K562 (cell line): ENCODE measurements around the gene ABCC11. TPM values are rescaled to one million over a fixed set of nuclear protein-coding genes. Genes with fewer than 3 reads are reported as not detected.

Experiments
- ATAC-seq: fragments of 200-7000 bp; cut with Tn5 transposase; 3 replicates; pipeline ENCODE4 v1.9.1; 2020; ENCODE audit warnings: moderate library complexity
- BruUV-seq: library from RNA; stranded (reverse); fragments of 400-500 nt; replicated peaks from 2 replicates; lab custom pipeline; 2021; lab: Mats Ljungman, UMichigan
- CTCF ChIA-PET: fragments of 300-600 bp; formaldehyde crosslinking; extraction: SDS; loops from one replicate; lab custom pipeline; 2021; ENCODE audit warnings: low intra/inter-chr PET ratio; lab: Yijun Ruan, JAX
- POLR2A ChIA-PET: fragments of 300-600, 350-650 bp; sonication (Branson Sonifier 250); formaldehyde crosslinking; extraction: SDS; loops from one replicate; lab custom pipeline; 2021; ENCODE audit warnings: antibody characterized with exemption, inconsistent platforms; lab: Yijun Ruan, JAX
- DNase-seq, 4 experiments: peaks; one replicate each; pipeline versions ENCODE4 v3.0.0 to v3.0.0-alpha.2; 2011 to 2018; ENCODE audit warnings: low spot score in 3 of 4, mixed read lengths in 3 of 4; ENCODE audit errors: extremely low read depth in 1 of 4
- FAIRE-seq: peaks from 2 replicates; lab custom pipeline; 2011; peaks lifted over from hg19 to GRCh38; lab: Jason Lieb, UNC
- H2AFZ ChIP-seq: 2 replicates; pipeline ENCODE4 v1.6.0; 2011; ENCODE audit warnings: low read depth, low read length, control low read depth, inconsistent platforms
- H3K27ac ChIP-seq: fragments of 200-600 bp; 3 replicates; pipeline ENCODE4 v1.8.0; 2011; ENCODE audit warnings: low read depth, mild to moderate bottlenecking, control low read depth, inconsistent platforms, low read length, moderate library complexity, mixed read lengths; ENCODE audit errors: extremely low read depth
- H3K27me3 ChIP-seq, 2 experiments: fragments of 300-600 bp in 1 of 2; 2 replicates in 1 of 2; 3 replicates in 1 of 2; pipeline versions ENCODE4 v1.6.0 to v1.8.0; 2011; ENCODE audit warnings: inconsistent platforms in 2 of 2, low read length in 2 of 2, mild to moderate bottlenecking in 1 of 2, mixed read lengths in 1 of 2, moderate library complexity in 1 of 2; ENCODE audit not compliant: control insufficient read depth in 2 of 2, insufficient read depth in 2 of 2
- H3K36me3 ChIP-seq: fragments of 300-600 bp; 3 replicates; pipeline ENCODE4 v1.8.0; 2011; ENCODE audit warnings: mild to moderate bottlenecking, low read length, inconsistent platforms; ENCODE audit not compliant: control insufficient read depth, insufficient read depth
- H3K4me1 ChIP-seq, 2 experiments: fragments of 200-600 bp in 1 of 2; replicated peaks in 1 of 2; 2 replicates in 1 of 2; 3 replicates in 1 of 2; pipeline versions ENCODE4 v1.5.1 to v1.8.0; 2011; ENCODE audit warnings: inconsistent platforms in 2 of 2, low read length in 2 of 2, mild to moderate bottlenecking in 1 of 2, mixed read lengths in 1 of 2, moderate library complexity in 1 of 2; ENCODE audit not compliant: control insufficient read depth in 2 of 2, insufficient read depth in 2 of 2
- H3K4me2 ChIP-seq: 2 replicates; pipeline ENCODE4 v1.6.1; 2011; ENCODE audit warnings: low read length, control low read depth, inconsistent platforms, mixed read lengths; ENCODE audit not compliant: insufficient read depth
- H3K4me3 ChIP-seq: fragments of 200-600 bp; sonication (generic), shearing (Covaris generic); 2 replicates; pipeline ENCODE4 v1.5.1; 2016; ENCODE audit warnings: control low read depth, inconsistent platforms
- H3K79me2 ChIP-seq: fragments of 200-600 bp; 3 replicates; pipeline ENCODE4 v1.8.0; 2011; ENCODE audit warnings: low read length, inconsistent platforms; ENCODE audit not compliant: control insufficient read depth, insufficient read depth
- H3K9ac ChIP-seq, 2 experiments: 2 replicates each; pipeline versions ENCODE4 v1.6.0 to v1.6.1; 2011; ENCODE audit warnings: low read depth in 2 of 2, low read length in 2 of 2, control low read depth in 1 of 2, inconsistent platforms in 1 of 2, mild to moderate bottlenecking in 1 of 2, mixed read lengths in 1 of 2; ENCODE audit not compliant: insufficient read depth in 1 of 2
- H3K9me1 ChIP-seq: one replicate; pipeline ENCODE4 v1.6.0; 2011; ENCODE audit warnings: inconsistent platforms, mild to moderate bottlenecking, low read length, moderate library complexity; ENCODE audit not compliant: control insufficient read depth, insufficient read depth
- H3K9me3 ChIP-seq: replicated peaks from 2 replicates; pipeline ENCODE4 v1.5.1; 2011; ENCODE audit warnings: low read depth, low read length, inconsistent platforms; ENCODE audit not compliant: control insufficient read depth, insufficient read depth
- H4K20me1 ChIP-seq: replicated peaks from 2 replicates; pipeline ENCODE4 v1.6.1; 2011; ENCODE audit warnings: low read length, inconsistent platforms, mixed read lengths; ENCODE audit not compliant: control insufficient read depth, insufficient read depth
- MECOM ChIP-seq: fragments of 250-450 bp; sonication (Bioruptor Pico); IDR thresholded peaks from 2 replicates; pipeline ENCODE4 v1.8.0; 2022; ENCODE audit warnings: inconsistent platforms
- PTTG1 ChIP-seq: fragments of 450-650 bp; IDR thresholded peaks from 2 replicates; pipeline ENCODE4 v1.6.1; 2016; ENCODE audit warnings: low read depth, mild to moderate bottlenecking, missing genetic modification characterization, missing compliant biosample characterization
- RB1 ChIP-seq: fragments of 450-650 bp; IDR thresholded peaks from 2 replicates; pipeline ENCODE4 v1.6.1; 2017; ENCODE audit warnings: low read depth, mild to moderate bottlenecking
- THRAP3 ChIP-seq: fragments of 450-650 bp; IDR thresholded peaks from 2 replicates; pipeline ENCODE4 v1.6.1; 2016; ENCODE audit warnings: mild to moderate bottlenecking, inconsistent platforms, borderline replicate concordance
- ZBTB8A ChIP-seq: fragments of 450-650 bp; IDR thresholded peaks from 2 replicates; pipeline ENCODE4 v1.6.1; 2018; ENCODE audit warnings: mild to moderate bottlenecking, moderate library complexity; ENCODE audit not compliant: partially characterized antibody
- WGBS: fragments of 100-300 bp; shearing (Covaris generic); methylation state at CpG from one replicate; pipeline ENCODE4 v1.1.6; 2016; ENCODE audit warnings: low coverage, mixed read lengths; ENCODE audit not compliant: insufficient coverage; ENCODE audit errors: missing lambda C conversion rate; 5-methylcytosine and 5-hydroxymethylcytosine counted together
- in situ Hi-C: fragments of 300-500 bp; cut with MboI; formaldehyde crosslinking; loops from 4 replicates; pipeline ENCODE4 v1.15.0; 2018; ENCODE audit warnings: inconsistent platforms, mixed read lengths
- intact Hi-C: fragments of 100-400 bp; cut with micrococcal nuclease; formaldehyde crosslinking; loops from 2 replicates; pipeline ENCODE4 v1.14.2; 2022
- polyA plus RNA-seq, 8 experiments: library from polyadenylated mRNA; depleted of rRNA in 4 of 8; stranded (reverse) in 5 of 8; unstranded in 3 of 8; fragments of >200 nt; fragmentation: Nextera tagmentation in 2 of 8; fragmentation: Illumina TruSeq in 1 of 8; extraction: Ambion mirVana in 2 of 8; extraction: Trizol in 1 of 8; gene quantifications; 2 replicates each; pipeline versions ENCODE4 v1.2.1 to v1.2.3, GENCODE V29; 2011 to 2014; ENCODE audit warnings: inconsistent platforms in 1 of 8, missing spikeins in 1 of 8
- total RNA-seq, 7 experiments: library from RNA; depleted of rRNA in 6 of 7; stranded (reverse); fragments of >200 nt in 6 of 7; fragmentation: Illumina TruSeq in 2 of 7; extraction: Trizol in 2 of 7; gene quantifications; 2 replicates each; pipeline versions ENCODE4 v1.2.1 to v1.2.3, GENCODE V29; 2011 to 2021; ENCODE audit warnings: low replicate concordance in 1 of 7
- TF ChIP-seq, protein P1 (sequence below), 2 experiments: fragments of 450-650 bp; formaldehyde crosslinking in 1 of 2; IDR thresholded peaks; 2 replicates each; pipeline versions ENCODE4 v1.4.0 to v1.6.1; 2014 to 2020; ENCODE audit warnings: mild to moderate bottlenecking in 2 of 2, borderline replicate concordance in 1 of 2, low read depth in 1 of 2

ABCC11 gene
- total and polyA plus RNA-seq, 9 of the 15 experiments (the other 6 are each of a cell fraction or from before 2014, with no cell fraction given) = 0.04 to 0.14 (median 0.04) TPM; not detected in 6

DNA sequence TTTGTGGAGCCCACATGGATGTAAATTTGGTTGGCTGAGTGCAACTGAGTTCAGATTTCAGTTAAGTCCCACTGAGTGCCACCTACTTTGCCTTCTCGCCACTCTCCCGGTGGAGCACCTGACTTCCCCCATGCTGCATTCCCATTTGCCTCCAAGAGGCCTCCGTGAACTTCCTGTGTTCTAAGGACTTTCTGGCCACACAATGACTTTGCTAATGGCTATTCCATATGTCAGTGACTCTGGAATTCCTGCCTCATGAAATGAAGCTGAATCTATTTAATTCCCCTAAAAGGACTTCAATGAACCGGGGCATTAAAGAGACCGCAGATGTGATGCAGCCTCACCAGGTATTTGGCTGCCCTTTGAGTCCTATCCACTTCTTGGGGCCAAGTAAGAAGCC lies 121.5 kb downstream of the ABCC11 start (continued):
- TF ChIP-seq RB1 (no peak), MECOM (CRISPR knock-in tag) (no peak)

DNA sequence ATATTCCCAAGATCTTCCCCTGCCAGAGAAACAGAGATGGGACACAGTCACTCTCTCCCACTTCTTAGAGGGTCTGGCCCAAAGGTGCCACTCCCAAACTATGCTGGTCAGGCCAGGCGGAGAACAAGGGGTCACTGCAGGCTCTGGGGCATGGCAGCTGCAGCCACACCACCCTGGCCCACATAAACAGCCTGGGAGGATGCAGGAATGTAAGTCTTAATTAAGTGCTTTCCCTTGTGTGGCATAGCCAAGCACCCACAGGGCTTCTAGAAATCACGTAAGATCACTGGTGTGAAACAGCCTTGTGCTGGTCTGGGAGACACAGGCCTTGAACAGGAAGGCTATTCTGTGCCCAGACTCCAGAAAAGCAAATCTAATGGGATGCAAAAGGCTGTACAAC lies 123.1 kb downstream of the ABCC11 start:
- WGBS = 21% methylated on average over 2 of the region's 2 CpGs
- H3K4me3 ChIP-seq = no peak overlapping the region
- no peak for TF ChIP-seq PTTG1
- TF ChIP-seq, protein P1, sequence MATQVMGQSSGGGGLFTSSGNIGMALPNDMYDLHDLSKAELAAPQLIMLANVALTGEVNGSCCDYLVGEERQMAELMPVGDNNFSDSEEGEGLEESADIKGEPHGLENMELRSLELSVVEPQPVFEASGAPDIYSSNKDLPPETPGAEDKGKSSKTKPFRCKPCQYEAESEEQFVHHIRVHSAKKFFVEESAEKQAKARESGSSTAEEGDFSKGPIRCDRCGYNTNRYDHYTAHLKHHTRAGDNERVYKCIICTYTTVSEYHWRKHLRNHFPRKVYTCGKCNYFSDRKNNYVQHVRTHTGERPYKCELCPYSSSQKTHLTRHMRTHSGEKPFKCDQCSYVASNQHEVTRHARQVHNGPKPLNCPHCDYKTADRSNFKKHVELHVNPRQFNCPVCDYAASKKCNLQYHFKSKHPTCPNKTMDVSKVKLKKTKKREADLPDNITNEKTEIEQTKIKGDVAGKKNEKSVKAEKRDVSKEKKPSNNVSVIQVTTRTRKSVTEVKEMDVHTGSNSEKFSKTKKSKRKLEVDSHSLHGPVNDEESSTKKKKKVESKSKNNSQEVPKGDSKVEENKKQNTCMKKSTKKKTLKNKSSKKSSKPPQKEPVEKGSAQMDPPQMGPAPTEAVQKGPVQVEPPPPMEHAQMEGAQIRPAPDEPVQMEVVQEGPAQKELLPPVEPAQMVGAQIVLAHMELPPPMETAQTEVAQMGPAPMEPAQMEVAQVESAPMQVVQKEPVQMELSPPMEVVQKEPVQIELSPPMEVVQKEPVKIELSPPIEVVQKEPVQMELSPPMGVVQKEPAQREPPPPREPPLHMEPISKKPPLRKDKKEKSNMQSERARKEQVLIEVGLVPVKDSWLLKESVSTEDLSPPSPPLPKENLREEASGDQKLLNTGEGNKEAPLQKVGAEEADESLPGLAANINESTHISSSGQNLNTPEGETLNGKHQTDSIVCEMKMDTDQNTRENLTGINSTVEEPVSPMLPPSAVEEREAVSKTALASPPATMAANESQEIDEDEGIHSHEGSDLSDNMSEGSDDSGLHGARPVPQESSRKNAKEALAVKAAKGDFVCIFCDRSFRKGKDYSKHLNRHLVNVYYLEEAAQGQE (IDR thresholded peaks at IDR 0.05; ENCODE audit: borderline replicate concordance) = no peak
- TF ChIP-seq, protein P1 (CRISPR knock-in tag; IDR thresholded peaks at IDR 0.05; ENCODE audit: low read depth) = no peak
- TF ChIP-seq ZBTB8A = no peak
- no peak for TF ChIP-seq THRAP3
- TF ChIP-seq, all 486 proteins: peak for 0
- ChIA-PET CTCF (no interaction called here), POLR2A (interaction anchor here (0.6 kb wide), 1 partner anchor 1231 kb away, joined by 3 read pairs; no protein-coding TSS in a partner anchor)
- no peaks in the 10 kb centered on the region for H4K20me1 ChIP-seq
- no peaks in the 10 kb centered on the region for H3K9me3 ChIP-seq
- DNase-seq (no peak), ATAC-seq (no peak), FAIRE-seq (no peak)
- peaks cover 0 to 8% of the 10 kb centered on the region in 2 experiments; a peak in 1 of 5 replicates for H3K27me3 ChIP-seq
- H3K79me2 ChIP-seq = no peaks in the 10 kb centered on the region
- BruUV-seq = no TSS peak
- H3K27ac ChIP-seq = no peak overlapping the region
- no peaks in the 10 kb centered on the region for H3K9me1 ChIP-seq
- intact Hi-C loops = no loop called here
- H3K9ac ChIP-seq = no peak overlapping the region
- H2AFZ ChIP-seq = no peak overlapping the region
- H3K4me2 ChIP-seq = no peak overlapping the region
- H3K36me3 ChIP-seq = no peaks in the 10 kb centered on the region
- in situ Hi-C loops = no loop called here
- peaks cover 0 to 12% of the 10 kb centered on the region in 2 experiments; a peak in 2 of 5 replicates for H3K4me1 ChIP-seq
